Immature natural killer cell (primary cell): Measurements from ENCODE around the gene MAB21L3. TPM values are rescaled to one million over a fixed set of nuclear protein-coding genes. Genes with fewer than 3 reads are reported as not detected.

Experiments used
- polyA plus RNA-seq, 3 donors: library from polyadenylated mRNA; unstranded; fragments of 300-500 nt; fragmentation: Illumina TruSeq; gene quantifications; one replicate each; pipeline ENCODE4 v1.2.3, GENCODE V29; 2021

MAB21L3 gene
- polyA plus RNA-seq, 3 donors from 2014 or later = not detected

Other genes starting within 250 kb of the MAB21L3 start
- 1 to 10 TPM in 1 of 3 donors, under 1 TPM in 2; 0.18 to 1.2 (median 0.38) TPM for gene SLC22A15, start 134.9 kb upstream of the MAB21L3 start, polyA plus RNA-seq